Tibial artery (tissue), 4 donors: ENCODE results near the gene LIG3.
"Not testable (repeated sequence)": the region's sequence is repeated elsewhere in the genome, so short reads cannot be mapped to it uniquely, and the experiment has no call there.

Source experiments
- DNase-seq, 2 donors: peaks; one replicate each; pipeline ENCODE4 v3.0.0-alpha.2; 2019
- H3K27ac ChIP-seq, 2 donors: fragments of 200-600 bp; sonication (generic) in 1 of 2; 1 replicate in 1 of 2; 2 replicates in 1 of 2; pipeline ENCODE4 v1.5.1; 2018 to 2019; ENCODE audit warnings: mild to moderate bottlenecking in 1 of 2
- H3K27me3 ChIP-seq, 2 donors: fragments of 200-600 bp; sonication (generic) in 1 of 2; one replicate each; pipeline versions ENCODE4 v1.5.1 to v1.6.0; 2016 to 2019
- H3K36me3 ChIP-seq, 3 donors: fragments of 200-600 bp; sonication (generic) in 2 of 3; one replicate each; pipeline ENCODE4 v1.5.1; 2016 to 2019; ENCODE audit warnings: mild to moderate bottlenecking in 2 of 3
- H3K4me1 ChIP-seq, 4 donors: fragments of 200-600 bp; sonication (generic) in 2 of 4; 1 replicate in 3 of 4; 2 replicates in 1 of 4; pipeline ENCODE4 v1.5.1; 2016 to 2019
- H3K4me3 ChIP-seq, 2 donors: fragments of 200-600 bp; sonication (generic) in 1 of 2; 1 replicate in 1 of 2; 2 replicates in 1 of 2; pipeline ENCODE4 v1.5.1; 2018 to 2019; ENCODE audit warnings: mild to moderate bottlenecking in 2 of 2
- H3K9me3 ChIP-seq, 3 donors: fragments of 200-600 bp; sonication (generic) in 1 of 3; one replicate each; pipeline ENCODE4 v1.5.1; 2016 to 2019
- CTCF ChIP-seq, 2 experiments: fragments of 200-600 bp in 1 of 2; fragments of 450-650 bp in 1 of 2; IDR thresholded peaks; one replicate each; pipeline ENCODE4 v1.5.1; 2017 to 2019; ENCODE audit warnings: antibody characterized with exemption in 2 of 2, mild to moderate bottlenecking in 1 of 2, moderate library complexity in 1 of 2
- intact Hi-C: fragments of 100-400 bp; cut with DNase I; formaldehyde crosslinking; loops from one replicate; pipeline ENCODE4 v1.15.0; 2023; ENCODE audit warnings: low total_unique reads

Gene LIG3

GRCh38 chr17:35028531-35029262 lies 48.4 kb downstream of the LIG3 start:
- no peak overlapping the region for H3K4me3 ChIP-seq
- DNase-seq = no peak
- no peak for TF ChIP-seq CTCF (IDR thresholded peaks at IDR 0.05)
- H3K9me3 ChIP-seq = no peaks in the 10 kb centered on the region
- peaks cover 0 to 17% (median 13%) of the 10 kb centered on the region in 3 donors for H3K36me3 ChIP-seq
- H3K4me1 ChIP-seq = peaks cover 0 to 3% (median under 1%) of the 10 kb centered on the region in 4 donors
- no peaks in the 10 kb centered on the region for H3K27me3 ChIP-seq
- no peak overlapping the region for H3K27ac ChIP-seq
- intact Hi-C loops = no loop called here

GRCh38 chr17:35030780-35031179 lies 50.5 kb downstream of the LIG3 start:
- no peak for DNase-seq
- intact Hi-C loops = no loop called here
- peaks cover 0 to 9% (median 8%) of the 10 kb centered on the region in 3 donors for H3K36me3 ChIP-seq
- no peak overlapping the region for H3K27ac ChIP-seq
- no peak for TF ChIP-seq CTCF (IDR thresholded peaks at IDR 0.05)
- no peaks in the 10 kb centered on the region for H3K9me3 ChIP-seq
- no peaks in the 10 kb centered on the region for H3K4me1 ChIP-seq
- no peak overlapping the region for H3K4me3 ChIP-seq
- no peaks in the 10 kb centered on the region for H3K27me3 ChIP-seq

- no peak overlapping the region for H3K4me3 ChIP-seq
- no peaks in the 10 kb centered on the region for H3K9me3 ChIP-seq
- no peaks in the 10 kb centered on the region for H3K27me3 ChIP-seq
- TF ChIP-seq CTCF (IDR thresholded peaks at IDR 0.05) = no peak
- no peak overlapping the region for H3K27ac ChIP-seq
- no peaks in the 10 kb centered on the region for H3K4me1 ChIP-seq
- intact Hi-C loops = no loop called here
- no peaks in the 10 kb centered on the region for H3K36me3 ChIP-seq
- DNase-seq = no peak
These were observed 58.1 kb downstream of the LIG3 start for GRCh38 chr17:35038453-35038852.

GRCh38 chr17:35041390-35041789 lies 61.1 kb downstream of the LIG3 start:
- Histone ChIP-seq H3K36me3 (no peaks in the 10 kb centered on the region), H3K27ac (no peak overlapping the region), H3K4me3 (no peak overlapping the region), H3K9me3 (no peaks in the 10 kb centered on the region), H3K27me3 (no peaks in the 10 kb centered on the region), H3K4me1 (no peaks in the 10 kb centered on the region)
- no peak for TF ChIP-seq CTCF (IDR thresholded peaks at IDR 0.05)
- intact Hi-C loops = no loop called here
- no peak for DNase-seq

GRCh38 chr17:35044181-35044580 lies 63.9 kb downstream of the LIG3 start:
- no peaks in the 10 kb centered on the region for H3K27me3 ChIP-seq
- H3K4me3 ChIP-seq = no peak overlapping the region
- no peaks in the 10 kb centered on the region for H3K9me3 ChIP-seq
- H3K36me3 ChIP-seq = no peaks in the 10 kb centered on the region
- no peaks in the 10 kb centered on the region for H3K4me1 ChIP-seq
- no peak overlapping the region for H3K27ac ChIP-seq
- DNase-seq = no peak
- intact Hi-C loops = no loop called here
- no peak for TF ChIP-seq CTCF (IDR thresholded peaks at IDR 0.05)

- H3K27me3 ChIP-seq, intact Hi-C loops, H3K36me3 ChIP-seq, DNase-seq, H3K4me3 ChIP-seq, H3K9me3 ChIP-seq, H3K4me1 ChIP-seq, H3K27ac ChIP-seq: not testable (repeated sequence)
These were observed 65.2 kb downstream of the LIG3 start for GRCh38 chr17:35045458-35045979.
